HCEC 1CT (cell line): Measurements from ENCODE around the gene RCAN1.
A peak's percentile ranks its signal among the peaks of the same experiment; 100 is the strongest.
"Not testable (repeated sequence)": the region's sequence is repeated elsewhere in the genome, so short reads cannot be mapped to it uniquely, and the experiment has no call there.

Source experiments
- DNase-seq: peaks from one replicate; pipeline ENCODE4 v3.0.0-alpha.2; 2017

The RCAN1 gene

GRCh38 chr21:34511787-34512455 lies 103.0 kb downstream of the RCAN1 start, which contains the start of gene KCNE1:
TSS of gene KCNE1 (minus strand) at chr21:34512210. CDS start at chr21:34449634, 62,576 bp downstream.
- peak; percentile 18 for DNase-seq

- DNase-seq, result peak; percentile 34
These were observed 103.7 kb downstream of the RCAN1 start for GRCh38 chr21:34511181-34511580.

- DNase-seq, result peak; percentile 65
These were observed 104.5 kb downstream of the RCAN1 start for GRCh38 chr21:34510148-34511142.

GRCh38 chr21:34509151-34509550 lies 105.8 kb downstream of the RCAN1 start:
- DNase-seq, result no peak

- DNase-seq, result no peak
These were observed 110.3 kb downstream of the RCAN1 start for GRCh38 chr21:34504595-34504994.

- DNase-seq, result no peak
These were observed 112.3 kb downstream of the RCAN1 start for GRCh38 chr21:34502480-34503106.

- no peak for DNase-seq
These were observed 113.2 kb downstream of the RCAN1 start for GRCh38 chr21:34501716-34502115.

GRCh38 chr21:34500191-34500590 lies 114.7 kb downstream of the RCAN1 start:
- DNase-seq, result no peak

GRCh38 chr21:34499116-34499515 lies 115.8 kb downstream of the RCAN1 start:
- DNase-seq, result no peak

- peak; percentile 36 for DNase-seq
These were observed 116.3 kb downstream of the RCAN1 start for GRCh38 chr21:34498623-34499022.

- DNase-seq, result not testable (repeated sequence)
These were observed 131.1 kb downstream of the RCAN1 start for GRCh38 chr21:34483854-34484253.

- not testable (repeated sequence) for DNase-seq
These were observed 131.5 kb downstream of the RCAN1 start for GRCh38 chr21:34483435-34483834.

GRCh38 chr21:34467333-34467732 lies 147.6 kb downstream of the RCAN1 start:
- DNase-seq, result not testable (repeated sequence)
